ENCODE measurements around the gene TACC3.

The TACC3 gene

DNA sequence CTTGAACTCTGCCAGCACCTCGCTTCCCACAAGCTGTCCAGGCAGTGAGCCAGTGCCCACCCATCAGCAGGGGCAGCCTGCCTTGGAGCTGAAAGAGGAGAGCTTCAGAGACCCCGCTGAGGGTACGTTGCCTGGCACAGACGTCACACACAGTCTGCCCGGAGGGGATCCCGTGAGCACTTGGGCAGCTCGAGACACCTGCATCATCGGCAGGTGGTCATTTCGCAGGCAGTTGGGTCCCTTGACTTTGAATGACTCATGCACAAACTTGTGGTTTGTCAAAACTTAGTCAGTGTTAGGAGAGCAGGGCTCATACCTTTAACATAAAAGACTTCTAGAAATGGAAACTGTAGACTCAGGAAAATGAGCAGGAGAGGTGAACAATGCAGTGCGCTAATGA lies 9.9 kb downstream of the TACC3 start:
- no peaks in the 10 kb centered on the region for H3K9me3 ChIP-seq (ENCODE audit: control insufficient read depth, insufficient read depth, low read length)
- H4K20me1 ChIP-seq (ENCODE audit: control insufficient read depth, insufficient read depth, low read depth, low read length) = peaks cover 41% of the 10 kb centered on the region
- H3K79me2 ChIP-seq (ENCODE audit: control insufficient read depth, low read length) = peaks cover 91% of the 10 kb centered on the region
- no peak overlapping the region for H3K4me3 ChIP-seq (ENCODE audit: low read length)
- no peaks in the 10 kb centered on the region for H3K9me2 ChIP-seq (replicated peaks; ENCODE audit: control insufficient read depth, low read length)
- H3K27ac ChIP-seq (ENCODE audit: low read depth, low read length) = no peak overlapping the region
- no peaks in the 10 kb centered on the region for H3K27me3 ChIP-seq (ENCODE audit: control insufficient read depth, low read length)
- peaks cover 99% of the 10 kb centered on the region for H3K36me3 ChIP-seq (ENCODE audit: control insufficient read depth, low read length)
- peaks cover 3% of the 10 kb centered on the region; the same call in 1 of the 2 replicates for H3F3A ChIP-seq (ENCODE audit: control insufficient read depth, insufficient read depth)
- no peak for TF ChIP-seq EZH2phosphoT487 (IDR thresholded peaks at IDR 0.05; ENCODE audit: borderline replicate concordance, low read length)
- TF ChIP-seq, protein P1, sequence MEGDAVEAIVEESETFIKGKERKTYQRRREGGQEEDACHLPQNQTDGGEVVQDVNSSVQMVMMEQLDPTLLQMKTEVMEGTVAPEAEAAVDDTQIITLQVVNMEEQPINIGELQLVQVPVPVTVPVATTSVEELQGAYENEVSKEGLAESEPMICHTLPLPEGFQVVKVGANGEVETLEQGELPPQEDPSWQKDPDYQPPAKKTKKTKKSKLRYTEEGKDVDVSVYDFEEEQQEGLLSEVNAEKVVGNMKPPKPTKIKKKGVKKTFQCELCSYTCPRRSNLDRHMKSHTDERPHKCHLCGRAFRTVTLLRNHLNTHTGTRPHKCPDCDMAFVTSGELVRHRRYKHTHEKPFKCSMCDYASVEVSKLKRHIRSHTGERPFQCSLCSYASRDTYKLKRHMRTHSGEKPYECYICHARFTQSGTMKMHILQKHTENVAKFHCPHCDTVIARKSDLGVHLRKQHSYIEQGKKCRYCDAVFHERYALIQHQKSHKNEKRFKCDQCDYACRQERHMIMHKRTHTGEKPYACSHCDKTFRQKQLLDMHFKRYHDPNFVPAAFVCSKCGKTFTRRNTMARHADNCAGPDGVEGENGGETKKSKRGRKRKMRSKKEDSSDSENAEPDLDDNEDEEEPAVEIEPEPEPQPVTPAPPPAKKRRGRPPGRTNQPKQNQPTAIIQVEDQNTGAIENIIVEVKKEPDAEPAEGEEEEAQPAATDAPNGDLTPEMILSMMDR (IDR thresholded peaks at IDR 0.05; ENCODE audit: low read depth, low read length, poor library complexity, severe bottlenecking) = no peak
- H3K4me1 ChIP-seq (ENCODE audit: control insufficient read depth, low read length) = peaks cover 8% of the 10 kb centered on the region
- no peak overlapping the region for H3K4me2 ChIP-seq (ENCODE audit: low read length)

DNA sequence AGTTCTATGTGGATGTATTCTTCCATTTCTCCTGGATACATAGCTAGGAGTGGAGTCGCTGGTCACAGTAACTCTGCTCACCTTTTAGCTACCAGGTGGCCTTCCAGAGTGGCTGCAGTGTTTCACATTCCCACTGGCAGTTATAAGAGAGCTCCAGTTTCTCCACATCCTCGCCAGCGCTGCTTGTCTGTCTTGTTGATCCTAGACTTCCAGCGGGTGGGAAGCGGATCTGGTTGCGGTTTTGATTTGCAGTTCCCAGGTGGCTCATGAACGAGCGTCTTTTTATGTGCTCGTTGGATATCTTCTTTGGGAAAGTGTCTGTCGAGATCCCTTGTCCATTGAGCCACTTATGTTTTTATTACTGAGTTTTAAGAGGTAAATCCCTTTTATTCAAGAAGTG lies 11.6 kb downstream of the TACC3 start:
- Histone ChIP-seq H3K9me2 (replicated peaks; ENCODE audit: control insufficient read depth, low read length) (no peaks in the 10 kb centered on the region), H3K4me3 (ENCODE audit: low read length) (no peak overlapping the region), H3K27ac (ENCODE audit: low read depth, low read length) (no peak overlapping the region), H3K9me3 (ENCODE audit: control insufficient read depth, insufficient read depth, low read length) (no peaks in the 10 kb centered on the region), H3F3A (ENCODE audit: control insufficient read depth, insufficient read depth) (peaks cover 3% of the 10 kb centered on the region; the same call in 1 of the 2 replicates), H3K36me3 (ENCODE audit: control insufficient read depth, low read length) (peaks cover 99% of the 10 kb centered on the region), H4K20me1 (ENCODE audit: control insufficient read depth, insufficient read depth, low read depth, low read length) (peaks cover 26% of the 10 kb centered on the region), H3K4me2 (ENCODE audit: low read length) (no peak overlapping the region), H3K27me3 (ENCODE audit: control insufficient read depth, low read length) (no peaks in the 10 kb centered on the region), H3K4me1 (ENCODE audit: control insufficient read depth, low read length) (peaks cover 3% of the 10 kb centered on the region; the same call in 1 of the 2 replicates), H3K79me2 (ENCODE audit: control insufficient read depth, low read length) (peaks cover 74% of the 10 kb centered on the region)
- TF ChIP-seq, protein P1 (IDR thresholded peaks at IDR 0.05; ENCODE audit: low read depth, low read length, poor library complexity, severe bottlenecking) = no peak
- TF ChIP-seq EZH2phosphoT487 (IDR thresholded peaks at IDR 0.05; ENCODE audit: borderline replicate concordance, low read length) = no peak

DNA sequence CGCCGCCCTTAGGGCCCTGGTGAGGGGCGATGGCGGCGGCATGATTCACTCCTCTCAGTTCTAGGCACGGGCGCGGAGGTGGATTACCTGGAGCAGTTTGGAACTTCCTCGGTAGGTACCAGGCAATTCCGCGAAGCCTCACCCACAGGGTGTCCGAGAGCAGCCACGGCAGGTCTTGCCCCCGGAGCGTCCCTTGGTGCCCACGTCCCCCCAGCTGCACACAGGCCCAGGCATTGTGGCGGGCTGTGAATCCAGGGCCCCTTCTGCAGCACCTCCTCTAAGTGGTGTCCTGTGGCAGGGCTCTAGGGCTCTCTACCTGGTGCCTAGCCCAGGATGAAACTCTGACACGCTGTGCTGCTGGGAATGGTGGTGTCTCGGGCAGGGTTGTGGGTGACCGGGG lies 13.9 kb downstream of the TACC3 start:
- H3K27ac ChIP-seq (ENCODE audit: low read depth, low read length) = no peak overlapping the region
- H3F3A ChIP-seq (ENCODE audit: control insufficient read depth, insufficient read depth) = peaks cover 3% of the 10 kb centered on the region; the same call in 1 of the 2 replicates
- H3K36me3 ChIP-seq (ENCODE audit: control insufficient read depth, low read length) = peaks cover 100% of the 10 kb centered on the region
- H3K4me3 ChIP-seq (ENCODE audit: low read length) = no peak overlapping the region
- TF ChIP-seq, protein P1 (IDR thresholded peaks at IDR 0.05; ENCODE audit: low read depth, low read length, poor library complexity, severe bottlenecking) = no peak
- TF ChIP-seq EZH2phosphoT487 (IDR thresholded peaks at IDR 0.05; ENCODE audit: borderline replicate concordance, low read length) = no peak
- no peaks in the 10 kb centered on the region for H3K9me2 ChIP-seq (replicated peaks; ENCODE audit: control insufficient read depth, low read length)
- no peaks in the 10 kb centered on the region for H3K27me3 ChIP-seq (ENCODE audit: control insufficient read depth, low read length)
- H3K79me2 ChIP-seq (ENCODE audit: control insufficient read depth, low read length) = peaks cover 51% of the 10 kb centered on the region
- no peak overlapping the region for H3K4me2 ChIP-seq (ENCODE audit: low read length)
- no peaks in the 10 kb centered on the region for H3K4me1 ChIP-seq (ENCODE audit: control insufficient read depth, low read length)
- H3K9me3 ChIP-seq (ENCODE audit: control insufficient read depth, insufficient read depth, low read length) = no peaks in the 10 kb centered on the region
- H4K20me1 ChIP-seq (ENCODE audit: control insufficient read depth, insufficient read depth, low read depth, low read length) = peaks cover 15% of the 10 kb centered on the region
